ENCODE measurements around the gene ALDH8A1. TPM values are rescaled to one million over a fixed set of nuclear protein-coding genes. Genes with fewer than 3 reads are reported as not detected.
"Not testable (repeated sequence)": the region's sequence is repeated elsewhere in the genome, so short reads cannot be mapped to it uniquely, and the experiment has no call there.

The ALDH8A1 gene
- total RNA-seq, 1 donor from 2014 or later, result 0.15 TPM

- H3K27ac Mint-ChIP-seq (ENCODE audit: unreplicated experiment), result no peak overlapping the region
- no peaks in the 10 kb centered on the region for H3K4me1 Mint-ChIP-seq (ENCODE audit: unreplicated experiment)
- no peaks in the 10 kb centered on the region for H3K9me3 Mint-ChIP-seq (ENCODE audit: unreplicated experiment)
- no peak overlapping the region for H3K4me3 Mint-ChIP-seq (ENCODE audit: unreplicated experiment)
- no peak for TF ChIP-seq CTCF (IDR thresholded peaks at IDR 0.05; ENCODE audit: unreplicated experiment)
- no peaks in the 10 kb centered on the region for H3K36me3 Mint-ChIP-seq (ENCODE audit: low read depth, unreplicated experiment)
- DNase-seq (ENCODE audit: low spot score), result no peak
- H3K27me3 Mint-ChIP-seq (ENCODE audit: unreplicated experiment), result peaks cover 3% of the 10 kb centered on the region
Observed at GRCh38 chr6:134902074-134902861, 47.6 kb downstream of the ALDH8A1 start.

GRCh38 chr6:134898575-134898974 is 51.3 kb downstream of the ALDH8A1 start:
- H3K4me1 Mint-ChIP-seq (ENCODE audit: unreplicated experiment), result no peaks in the 10 kb centered on the region
- no peaks in the 10 kb centered on the region for H3K36me3 Mint-ChIP-seq (ENCODE audit: low read depth, unreplicated experiment)
- H3K27me3 Mint-ChIP-seq (ENCODE audit: unreplicated experiment), result no peaks in the 10 kb centered on the region
- H3K27ac Mint-ChIP-seq (ENCODE audit: unreplicated experiment), result no peak overlapping the region
- no peak for TF ChIP-seq CTCF (IDR thresholded peaks at IDR 0.05; ENCODE audit: unreplicated experiment)
- H3K9me3 Mint-ChIP-seq (ENCODE audit: unreplicated experiment), result no peaks in the 10 kb centered on the region
- no peak for DNase-seq (ENCODE audit: low spot score)
- no peak overlapping the region for H3K4me3 Mint-ChIP-seq (ENCODE audit: unreplicated experiment)

DNA sequence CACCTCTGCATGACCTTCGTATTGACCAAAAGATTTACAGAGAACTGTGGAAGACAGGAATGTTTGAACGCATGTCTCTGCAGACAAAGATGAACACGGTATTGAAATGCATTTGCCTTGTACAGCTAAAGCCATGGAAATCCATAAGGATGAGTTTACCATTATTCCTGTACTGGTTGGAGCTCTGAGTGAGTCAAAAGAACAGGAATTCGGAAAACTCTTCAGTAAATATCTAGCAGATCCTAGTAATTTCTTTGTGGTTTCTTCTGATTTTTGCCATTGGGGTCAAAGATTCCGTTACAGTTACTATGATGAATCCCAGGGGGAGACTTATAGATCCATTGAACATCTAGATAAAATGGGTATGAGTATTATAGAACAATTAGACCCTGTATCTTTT is 51.7 kb downstream of the ALDH8A1 start:
- not testable (repeated sequence) for H3K4me1 Mint-ChIP-seq (ENCODE audit: unreplicated experiment); H3K36me3 Mint-ChIP-seq (ENCODE audit: low read depth, unreplicated experiment); H3K27ac Mint-ChIP-seq (ENCODE audit: unreplicated experiment); H3K9me3 Mint-ChIP-seq (ENCODE audit: unreplicated experiment); H3K4me3 Mint-ChIP-seq (ENCODE audit: unreplicated experiment); H3K27me3 Mint-ChIP-seq (ENCODE audit: unreplicated experiment); DNase-seq (ENCODE audit: low spot score)

- H3K36me3 Mint-ChIP-seq (ENCODE audit: low read depth, unreplicated experiment), result no peaks in the 10 kb centered on the region
- H3K9me3 Mint-ChIP-seq (ENCODE audit: unreplicated experiment), result no peaks in the 10 kb centered on the region
- DNase-seq (ENCODE audit: low spot score), result no peak
- no peak for TF ChIP-seq CTCF (IDR thresholded peaks at IDR 0.05; ENCODE audit: unreplicated experiment)
- no peaks in the 10 kb centered on the region for H3K27me3 Mint-ChIP-seq (ENCODE audit: unreplicated experiment)
- H3K27ac Mint-ChIP-seq (ENCODE audit: unreplicated experiment), result no peak overlapping the region
- no peaks in the 10 kb centered on the region for H3K4me1 Mint-ChIP-seq (ENCODE audit: unreplicated experiment)
- H3K4me3 Mint-ChIP-seq (ENCODE audit: unreplicated experiment), result no peak overlapping the region
Observed at GRCh38 chr6:134896910-134897309, 53.0 kb downstream of the ALDH8A1 start.

- no peak overlapping the region for H3K4me3 Mint-ChIP-seq (ENCODE audit: unreplicated experiment)
- no peak overlapping the region for H3K27ac Mint-ChIP-seq (ENCODE audit: unreplicated experiment)
- H3K27me3 Mint-ChIP-seq (ENCODE audit: unreplicated experiment), result no peaks in the 10 kb centered on the region
- DNase-seq (ENCODE audit: low spot score), result no peak
- no peaks in the 10 kb centered on the region for H3K9me3 Mint-ChIP-seq (ENCODE audit: unreplicated experiment)
- no peaks in the 10 kb centered on the region for H3K36me3 Mint-ChIP-seq (ENCODE audit: low read depth, unreplicated experiment)
- H3K4me1 Mint-ChIP-seq (ENCODE audit: unreplicated experiment), result no peaks in the 10 kb centered on the region
- no peak for TF ChIP-seq CTCF (IDR thresholded peaks at IDR 0.05; ENCODE audit: unreplicated experiment)
Observed at GRCh38 chr6:134894800-134895199, 55.1 kb downstream of the ALDH8A1 start.

Data from endothelial cell (in vitro differentiated cells).